Measurements from ENCODE around the gene CDC37. TPM values are rescaled to one million over a fixed set of nuclear protein-coding genes. Genes with fewer than 3 reads are reported as not detected.

CDC37 gene
- total RNA-seq, 4 donors from 2014 or later: 127 to 260 (median 155) TPM

- Histone ChIP-seq H3K4me1 (peaks cover 0 to 65% (median 35%) of the 10 kb centered on the region in 4 donors), H3K36me3 (no peaks in the 10 kb centered on the region), H3K9me3 (peaks cover 0 to 5% (median 0%) of the 10 kb centered on the region in 4 donors), H3K27ac (no peak within 1 kb of the TSS), H3K27me3 (peaks cover 0 to 97% of the 10 kb centered on the region in 2 donors), H3K4me3 (peak within 1 kb of the TSS in 1 of 4 donors; percentile 18)
- DNase-seq (ENCODE audit: low spot score in 2 of 2): no peak
- 2% methylated on average over 31 to 65 of the region's 104 CpGs for WGBS, 2 donors
- TF ChIP-seq POLR2A (IDR thresholded peaks at IDR 0.05) (no peak), CTCF (IDR thresholded peaks at IDR 0.05) (no peak), EP300 (IDR thresholded peaks at IDR 0.05) (no peak)
Observed at GRCh38 chr19:10420444-10421239, 17.3 kb upstream of the CDC37 start, which contains the start of gene PDE4A. TSS of gene PDE4A (plus strand) at chr19:10420538. CDS start at chr19:10420765, 227 bp downstream.

GRCh38 chr19:10419646-10420443 is 16.5 kb upstream of the CDC37 start:
- WGBS, 2 donors: 0 to 1% methylated on average over 27 to 38 of the region's 61 CpGs
- Histone ChIP-seq H3K27ac (no peak overlapping the region), H3K27me3 (peaks cover 0 to 96% of the 10 kb centered on the region in 2 donors), H3K4me3 (peak overlapping the region in 1 of 4 donors; percentile 18), H3K4me1 (peaks cover 0 to 65% (median 33%) of the 10 kb centered on the region in 4 donors), H3K9me3 (peaks cover 0 to 5% (median 0%) of the 10 kb centered on the region in 4 donors), H3K36me3 (no peaks in the 10 kb centered on the region)
- no peak for TF ChIP-seq EP300 (IDR thresholded peaks at IDR 0.05)
- DNase-seq (ENCODE audit: low spot score in 2 of 2): no peak

DNA sequence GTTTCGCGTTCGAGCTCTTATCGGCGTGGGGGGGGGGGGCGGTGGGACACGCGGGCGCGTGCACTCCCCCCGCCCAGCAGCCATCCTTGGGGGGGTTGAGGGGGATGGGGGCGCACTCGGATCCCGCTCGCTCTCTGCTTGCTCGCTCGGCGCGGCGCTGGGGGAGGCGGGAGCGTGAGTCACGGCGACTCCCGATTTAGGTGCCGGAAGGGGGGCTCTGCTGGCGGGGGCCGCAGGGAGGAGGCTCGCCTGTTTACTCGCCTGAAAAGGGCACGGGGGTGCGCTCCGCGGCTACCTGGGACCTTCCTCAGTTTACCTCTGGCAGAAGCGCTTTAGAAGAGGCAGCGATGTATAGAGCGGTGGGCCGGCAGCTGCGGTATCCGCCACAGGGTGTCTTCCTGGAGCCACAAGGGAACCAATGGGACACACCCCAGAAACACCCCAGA is 15.9 kb upstream of the CDC37 start:
- WGBS, 2 donors: 0% methylated on average over 18 to 19 of the region's 40 CpGs
- Histone ChIP-seq H3K4me3 (no peak overlapping the region), H3K36me3 (no peaks in the 10 kb centered on the region), H3K9me3 (peaks cover 0 to 10% (median 0%) of the 10 kb centered on the region in 4 donors), H3K27ac (no peak overlapping the region), H3K27me3 (peaks cover 0 to 91% of the 10 kb centered on the region in 2 donors), H3K4me1 (peaks cover 0 to 60% (median 30%) of the 10 kb centered on the region in 4 donors)
- DNase-seq (ENCODE audit: low spot score in 2 of 2): no peak
- TF ChIP-seq EP300 (IDR thresholded peaks at IDR 0.05) (no peak), CTCF (IDR thresholded peaks at IDR 0.05) (no peak), POLR2A (IDR thresholded peaks at IDR 0.05) (no peak)

DNA sequence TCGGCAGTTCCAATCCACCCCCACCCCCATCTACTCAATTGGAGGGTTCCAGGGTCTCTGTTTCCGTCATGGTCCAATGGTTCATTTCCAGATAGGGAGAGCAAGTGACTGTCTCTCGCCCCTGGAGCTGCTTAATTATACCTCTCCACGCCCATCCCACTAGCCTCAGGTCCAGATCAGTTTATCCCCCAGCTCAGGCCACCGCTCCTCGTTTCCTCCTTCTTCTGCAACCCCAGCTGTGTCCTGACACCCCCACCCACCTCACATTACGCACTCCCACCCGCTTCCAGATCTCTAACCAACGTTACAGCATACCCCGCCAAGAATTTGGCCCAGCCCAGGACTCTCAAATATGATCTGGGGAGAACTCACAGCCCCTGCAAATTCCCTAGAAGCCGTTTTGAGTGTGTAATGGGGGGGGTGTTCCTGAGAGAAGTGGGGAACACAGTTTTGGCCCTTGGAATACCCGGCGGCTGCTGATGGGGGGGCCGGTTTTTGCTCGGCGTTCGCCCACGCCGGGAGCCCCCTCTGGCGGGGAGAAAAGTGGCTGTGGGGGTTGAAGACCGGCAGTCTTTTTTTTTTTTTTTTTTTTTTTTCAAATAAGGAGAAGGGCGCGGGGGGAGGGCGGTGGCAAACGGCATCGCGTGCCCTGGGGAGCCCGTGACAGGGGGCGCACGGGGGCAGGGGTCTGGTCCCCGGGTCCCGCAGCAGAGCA is 15.3 kb upstream of the CDC37 start:
- H3K4me3 ChIP-seq: no peak overlapping the region
- no peak overlapping the region for H3K27ac ChIP-seq
- peaks cover 0 to 14% (median 0%) of the 10 kb centered on the region in 4 donors for H3K9me3 ChIP-seq
- no peak for DNase-seq (ENCODE audit: low spot score in 2 of 2)
- H3K4me1 ChIP-seq: peaks cover 0 to 55% (median 27%) of the 10 kb centered on the region in 4 donors
- 1 to 3% methylated on average over 24 to 28 of the region's 32 CpGs for WGBS, 2 donors
- H3K36me3 ChIP-seq: no peaks in the 10 kb centered on the region
- TF ChIP-seq CTCF (IDR thresholded peaks at IDR 0.05) (no peak), EP300 (IDR thresholded peaks at IDR 0.05) (no peak), POLR2A (IDR thresholded peaks at IDR 0.05) (no peak)
- H3K27me3 ChIP-seq: peaks cover 0 to 85% of the 10 kb centered on the region in 2 donors

GRCh38 chr19:10418235-10418484 is 14.8 kb upstream of the CDC37 start:
- H3K36me3 ChIP-seq: no peaks in the 10 kb centered on the region
- 3 to 5% methylated on average over 3 of the region's 3 CpGs for WGBS, 2 donors

More at GRCh38 chr19:10418235-10418484, 14.8 kb upstream of the CDC37 start:
- Histone ChIP-seq H3K4me3 (no peak overlapping the region), H3K9me3 (peaks cover 0 to 14% (median 0%) of the 10 kb centered on the region in 4 donors), H3K27ac (no peak overlapping the region), H3K27me3 (peaks cover 0 to 80% of the 10 kb centered on the region in 2 donors), H3K4me1 (peaks cover 0 to 55% (median 27%) of the 10 kb centered on the region in 4 donors)
- no peak for DNase-seq (ENCODE audit: low spot score in 2 of 2)
- TF ChIP-seq EP300 (IDR thresholded peaks at IDR 0.05) (no peak), POLR2A (IDR thresholded peaks at IDR 0.05) (no peak), CTCF (IDR thresholded peaks at IDR 0.05) (no peak)

All from tibial nerve (tissue), 4 donors.